GM10266 (cell line): ENCODE measurements around the gene CORO1A.
"Not testable (repeated sequence)": the region's sequence is repeated elsewhere in the genome, so short reads cannot be mapped to it uniquely, and the experiment has no call there.

Source experiments
- DNase-seq: peaks from one replicate; pipeline ENCODE4 v3.0.0; 2012; ENCODE audit errors: extremely low spot score
- CTCF ChIP-seq: IDR thresholded peaks from 2 replicates; pipeline ENCODE4 v1.5.1; 2012; ENCODE audit warnings: mild to moderate bottlenecking, low read depth; ENCODE audit not compliant: control insufficient read depth, insufficient read depth; ENCODE audit errors: missing control alignments

Gene CORO1A

GRCh38 chr16:30152517-30152916 lies 30.9 kb upstream of the CORO1A start:
- DNase-seq: no peak

DNA sequence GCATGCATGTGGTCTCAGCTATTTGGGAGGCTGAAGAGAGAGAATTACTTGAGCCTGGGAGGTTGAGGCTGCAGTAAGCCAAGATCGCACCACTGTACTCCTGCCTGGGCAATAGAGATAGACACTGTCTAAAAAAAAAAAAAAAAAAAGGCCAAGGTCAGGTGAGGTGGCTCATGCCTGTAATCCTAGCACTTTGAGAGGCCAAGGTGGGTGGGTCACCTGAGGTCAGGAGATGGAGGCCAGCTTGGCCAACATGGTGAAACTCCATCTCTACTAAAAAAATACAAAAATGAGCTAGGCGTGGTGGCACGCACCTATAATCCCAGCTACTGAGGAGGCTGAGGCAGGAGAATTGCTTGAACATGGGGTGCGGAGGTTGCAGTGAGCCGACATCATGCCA lies 28.2 kb upstream of the CORO1A start:
- no peak for DNase-seq
- TF ChIP-seq CTCF: no peak

More at GRCh38 chr16:30152517-30152916, 30.9 kb upstream of the CORO1A start:
- no peak for TF ChIP-seq CTCF

DNA sequence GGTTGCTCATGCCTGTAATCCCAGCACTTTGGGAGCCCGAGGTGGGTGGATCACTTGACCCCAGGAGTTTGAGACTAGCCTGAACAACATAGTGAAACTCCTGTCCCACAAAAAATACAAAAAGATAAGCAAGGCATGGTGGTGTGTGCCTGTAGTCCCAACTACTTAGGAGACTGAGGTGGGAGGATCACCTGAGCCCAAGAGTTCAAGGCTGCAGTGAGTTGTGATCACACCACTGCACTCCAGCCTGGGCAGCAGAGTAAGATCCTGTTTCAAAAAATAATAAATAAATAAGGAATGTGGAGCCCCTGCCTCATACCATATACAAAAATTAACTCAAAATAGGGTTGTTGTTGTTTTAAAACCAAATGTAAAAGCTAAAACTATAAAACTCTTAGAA lies 26.2 kb upstream of the CORO1A start:
- DNase-seq: no peak
- no peak for TF ChIP-seq CTCF

DNA sequence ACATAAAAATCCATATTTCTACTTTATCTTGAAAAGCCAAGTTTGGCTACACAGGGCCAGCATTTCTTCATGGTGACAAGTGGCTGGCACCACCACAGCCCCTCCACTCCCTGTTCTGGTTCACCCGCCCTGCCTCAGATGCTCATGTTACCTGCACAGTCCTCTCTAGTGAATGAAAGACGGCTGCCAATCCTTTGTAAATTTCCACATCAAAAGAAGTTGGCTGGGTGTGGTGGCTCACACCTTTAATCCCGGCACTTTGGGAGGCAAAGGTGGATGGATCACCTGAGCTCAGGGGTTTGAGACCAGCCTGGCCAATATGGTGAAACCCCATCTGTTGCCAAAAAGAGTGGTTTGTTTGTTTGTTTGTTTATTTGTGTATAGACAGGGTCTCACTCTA lies 19.9 kb upstream of the CORO1A start:
- DNase-seq: no peak
- no peak for TF ChIP-seq CTCF

DNA sequence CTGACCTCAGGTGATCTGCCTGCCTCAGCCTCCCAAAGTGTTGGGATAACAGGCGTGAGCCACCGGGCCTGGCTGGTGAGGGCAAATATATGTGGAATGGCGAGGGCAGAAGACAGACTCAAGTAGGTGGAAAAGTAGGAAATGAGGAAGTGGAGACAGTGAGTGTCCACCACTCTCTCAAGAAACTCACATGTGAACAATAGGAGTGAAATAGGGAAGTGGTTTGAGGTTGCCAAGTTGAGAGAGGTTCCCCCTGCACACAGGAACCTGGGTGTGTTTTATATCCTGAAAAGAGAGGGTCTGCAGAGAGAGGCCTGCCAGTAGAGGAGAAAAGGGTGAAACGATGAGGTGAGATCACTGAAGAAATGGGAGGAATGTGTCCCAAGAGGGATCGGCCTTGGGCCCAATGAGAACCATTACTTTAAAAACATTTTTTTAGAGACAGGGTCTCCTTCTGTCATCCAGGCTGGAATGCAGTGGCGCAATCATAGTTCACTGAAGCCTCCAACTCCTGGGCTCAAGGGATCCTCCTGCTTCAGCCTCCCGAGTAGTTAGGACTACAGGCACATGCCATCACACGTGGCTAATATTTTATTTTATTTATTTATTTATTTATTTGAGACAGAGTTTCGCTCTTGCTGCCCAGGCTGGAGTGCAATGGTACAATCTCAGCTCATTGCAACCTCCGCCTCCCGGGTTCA lies 17.1 kb upstream of the CORO1A start:
- peak; percentile 86 for DNase-seq
- no peak for TF ChIP-seq CTCF

- DNase-seq: not testable (repeated sequence)
Observed at GRCh38 chr16:30168746-30169145, 14.7 kb upstream of the CORO1A start.

GRCh38 chr16:30169416-30169815 lies 14.0 kb upstream of the CORO1A start:
- DNase-seq: not testable (repeated sequence)

GRCh38 chr16:30170145-30170544 lies 13.3 kb upstream of the CORO1A start:
- not testable (repeated sequence) for DNase-seq

- TF ChIP-seq CTCF: no peak
- no peak for DNase-seq
Observed at GRCh38 chr16:30173054-30173453, 10.3 kb upstream of the CORO1A start.

DNA sequence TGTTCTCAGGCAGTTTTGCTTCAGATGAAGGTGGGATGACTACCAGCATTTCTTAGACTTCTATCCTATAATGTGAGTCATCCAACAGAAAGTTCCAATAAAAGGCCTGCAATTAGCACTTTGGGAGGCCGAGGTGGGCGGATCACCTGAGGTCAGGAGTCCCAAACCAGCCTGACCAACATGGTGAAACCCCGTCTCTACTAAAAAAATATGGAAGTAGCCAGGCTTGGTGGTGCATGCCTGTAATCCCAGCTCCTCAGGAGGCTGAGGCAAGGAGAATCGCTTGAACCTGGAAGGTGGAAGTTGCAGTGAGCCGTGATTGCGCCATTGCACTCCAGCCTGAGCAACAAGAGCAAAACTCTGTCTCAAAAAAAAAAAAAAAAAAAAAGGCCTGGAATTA lies 6.5 kb upstream of the CORO1A start:
- DNase-seq: not testable (repeated sequence)
